GM12878 (cell line): ENCODE data around the gene FAM83G.

ENCODE experiments used
- CTCF ChIP-seq, 3 experiments: IDR thresholded peaks in 2 of 3; conservative IDR thresholded peaks in 1 of 3; 2 replicates each; pipeline ENCODE4 v1.5.1; 2011; ENCODE audit warnings: low read depth in 3 of 3, low read length in 3 of 3, mild to moderate bottlenecking in 3 of 3, control low read depth in 2 of 3, moderate library complexity in 2 of 3, inconsistent platforms in 1 of 3, mixed read lengths in 1 of 3; ENCODE audit not compliant: control insufficient read depth in 2 of 3, insufficient read depth in 1 of 3; ENCODE audit errors: extremely low read depth in 1 of 3
- EZH2 ChIP-seq: IDR thresholded peaks from 2 replicates; pipeline ENCODE4 v1.6.1; 2012; ENCODE audit warnings: low read depth, mild to moderate bottlenecking, control low read depth, inconsistent platforms, low read length, borderline replicate concordance; ENCODE audit not compliant: control insufficient read depth
- NRF1 ChIP-seq: conservative IDR thresholded peaks from 2 replicates; pipeline ENCODE4 v1.6.1; 2011; ENCODE audit warnings: mild to moderate bottlenecking, low read depth, low read length, improper control_type of control experiment
- WRNIP1 ChIP-seq: IDR thresholded peaks from 2 replicates; pipeline ENCODE4 v1.6.1; 2011; ENCODE audit warnings: low read depth, low read length, improper control_type of control experiment, borderline replicate concordance

- TF ChIP-seq WRNIP1 = no peak
- no peak for TF ChIP-seq EZH2
- no peak for TF ChIP-seq CTCF (IDR thresholded peaks at IDR 0.05 in 2 of 3, conservative IDR thresholded peaks at IDR 0.05 in 1 of 3; ENCODE audit: control insufficient read depth in 2 of 3, extremely low read depth in 1 of 3, insufficient read depth in 1 of 3, low read depth in 3 of 3, low read length in 3 of 3)
- TF ChIP-seq NRF1 = no peak
Measured at GRCh38 chr17:18949566-18949965, 55.0 kb downstream of the FAM83G start.
